GM19035 (cell line): Measurements from ENCODE around the gene PTPRZ1.

ENCODE experiments used
- ATAC-seq: cut with Tn5 transposase; IDR thresholded peaks from one replicate; pipeline ENCODE4 v1.9.1; 2021; ENCODE audit not compliant: unreplicated experiment

The PTPRZ1 gene

DNA sequence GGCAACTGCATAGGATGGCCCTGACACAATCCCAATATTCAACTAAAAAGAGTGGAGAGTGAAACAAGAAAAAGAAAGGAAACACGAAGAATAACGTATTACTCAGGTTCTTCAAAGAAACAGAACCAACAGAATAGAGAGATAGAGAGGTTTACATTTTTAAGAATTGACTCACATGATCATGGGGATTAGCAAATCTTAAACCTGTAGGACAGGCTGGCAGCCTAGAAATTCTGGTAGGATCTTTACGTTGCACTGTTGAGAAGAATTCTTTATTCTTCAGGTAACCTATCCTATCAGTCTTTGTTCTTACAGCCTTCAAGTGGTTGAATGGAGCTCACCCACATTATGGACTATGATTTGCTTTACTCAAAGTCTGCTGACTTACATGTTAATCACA, 167.2 kb downstream of the PTPRZ1 start:
- no peak for ATAC-seq

DNA sequence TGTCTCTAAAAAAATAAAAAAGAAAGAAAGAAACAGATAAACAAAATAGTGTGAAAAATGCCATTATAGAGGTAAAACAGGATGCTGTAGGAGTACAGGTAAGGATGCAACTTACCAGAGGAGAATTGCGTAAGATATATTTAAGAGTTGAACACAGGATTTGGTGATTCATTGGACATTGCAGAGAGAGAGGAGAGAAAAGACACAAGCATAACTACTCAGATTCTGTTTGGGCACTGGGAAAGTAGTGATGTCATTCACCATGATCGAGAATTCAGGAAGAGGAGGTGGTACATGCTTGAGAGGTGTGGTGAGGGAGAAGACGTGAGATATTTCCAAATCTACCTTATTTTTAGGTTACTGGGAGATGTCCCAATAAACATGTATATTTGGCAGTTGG, 173.4 kb downstream of the PTPRZ1 start:
- no peak for ATAC-seq

- no peak for ATAC-seq
Observed at GRCh38 chr7:122054393-122054792, 181.4 kb downstream of the PTPRZ1 start.

- ATAC-seq, result no peak
Observed at GRCh38 chr7:122055073-122055472, 182.1 kb downstream of the PTPRZ1 start.

GRCh38 chr7:122056977-122057376, 184.0 kb downstream of the PTPRZ1 start:
- ATAC-seq, result no peak

DNA sequence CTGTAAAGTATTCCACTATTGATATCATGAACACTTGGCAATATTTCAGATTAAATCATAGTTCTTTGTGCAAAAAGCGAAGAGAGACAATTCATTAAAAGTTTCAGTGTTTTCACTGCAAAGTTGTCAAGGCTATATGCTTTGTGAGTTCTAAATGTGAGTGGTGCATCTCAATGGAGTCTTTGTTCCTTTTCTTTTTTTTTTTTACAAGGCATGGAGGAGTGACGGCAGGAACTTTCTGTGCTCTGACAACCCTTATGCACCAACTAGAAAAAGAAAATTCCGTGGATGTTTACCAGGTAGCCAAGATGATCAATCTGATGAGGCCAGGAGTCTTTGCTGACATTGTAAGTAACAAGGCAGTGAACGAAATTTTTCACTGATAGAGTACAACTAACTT, 186.6 kb downstream of the PTPRZ1 start:
- ATAC-seq, result no peak

DNA sequence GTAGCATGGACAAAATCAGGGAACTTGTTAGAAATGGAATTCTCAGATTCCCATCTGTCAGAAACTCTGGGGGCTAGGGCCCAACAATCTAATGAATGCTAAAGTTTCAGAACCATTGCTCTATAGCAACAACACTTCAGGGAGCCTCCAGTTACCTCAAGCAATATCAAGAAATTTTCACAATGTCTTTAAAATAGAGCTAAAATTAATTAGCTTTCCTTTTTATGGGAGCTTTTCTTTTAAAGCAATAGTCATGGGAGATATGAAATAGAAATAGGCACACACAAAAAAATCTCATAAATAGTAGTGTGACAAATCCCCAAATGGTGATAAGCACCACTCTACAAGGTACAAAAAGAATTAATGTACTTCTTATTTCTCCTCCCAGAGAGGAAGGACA, 190.2 kb downstream of the PTPRZ1 start:
- no peak for ATAC-seq

DNA sequence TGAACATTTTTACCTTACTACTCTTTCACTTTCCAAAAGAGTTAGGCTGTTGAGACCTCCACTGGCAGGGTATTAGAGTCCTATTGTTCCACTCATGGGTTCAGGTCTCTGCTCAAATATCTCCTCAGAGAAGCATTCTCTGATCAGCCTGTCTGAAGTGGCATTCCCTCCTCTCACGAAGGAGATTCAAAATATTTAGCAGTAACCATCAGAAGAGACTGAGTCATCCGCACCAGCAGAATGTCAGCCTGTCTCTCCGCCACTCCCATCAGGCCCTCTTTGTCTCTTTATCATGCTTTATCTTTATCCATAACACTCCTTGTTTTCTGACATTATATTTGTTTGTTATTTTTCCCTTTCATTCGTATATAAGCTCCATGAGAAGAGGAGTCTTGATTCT, 192.0 kb downstream of the PTPRZ1 start:
- no peak for ATAC-seq

GRCh38 chr7:122067077-122067476, 194.1 kb downstream of the PTPRZ1 start:
- no peak for ATAC-seq

- no peak for ATAC-seq
Observed at GRCh38 chr7:122068046-122068445, 195.1 kb downstream of the PTPRZ1 start.

GRCh38 chr7:122068999-122069398, 196.0 kb downstream of the PTPRZ1 start:
- no peak for ATAC-seq

- ATAC-seq, result no peak
Observed at GRCh38 chr7:122070062-122070461, 197.1 kb downstream of the PTPRZ1 start.

DNA sequence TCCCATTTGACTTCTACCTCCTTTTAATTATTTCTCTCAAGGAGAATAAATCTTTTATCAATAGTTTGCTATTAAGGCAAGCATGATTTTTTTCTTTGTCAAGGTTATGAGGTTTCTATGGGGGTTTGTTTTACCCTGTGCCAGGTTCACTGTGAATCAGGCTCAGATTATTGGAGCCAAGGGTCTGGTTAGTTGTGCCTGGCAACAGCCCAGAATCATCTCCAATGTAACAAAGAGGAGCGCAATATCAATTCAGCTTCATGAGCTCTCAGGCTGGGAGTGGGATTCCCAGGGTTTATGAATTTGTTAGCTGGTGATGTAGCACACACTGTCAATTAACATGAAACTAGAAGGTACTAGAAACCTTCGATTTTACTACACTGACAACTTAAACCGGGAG, 197.9 kb downstream of the PTPRZ1 start:
- ATAC-seq, result no peak

DNA sequence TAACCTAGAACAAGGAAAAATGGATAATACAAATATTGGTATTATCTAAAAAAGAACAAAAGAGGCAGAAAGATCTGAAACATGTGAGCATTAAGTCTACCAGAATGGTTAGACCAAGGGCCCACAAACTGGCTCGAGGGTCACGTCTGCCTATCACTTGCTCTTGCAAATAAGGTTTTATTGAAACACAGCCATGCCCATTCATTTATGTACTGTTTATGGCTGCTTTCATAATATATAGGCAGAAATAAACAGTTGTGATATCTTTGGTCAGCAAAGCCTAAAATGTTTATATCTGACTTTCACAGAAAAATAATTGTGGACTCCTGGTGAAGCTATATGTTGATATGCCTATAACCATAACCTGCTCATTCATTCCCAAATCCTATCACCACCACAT, 199.3 kb downstream of the PTPRZ1 start:
- no peak for ATAC-seq

DNA sequence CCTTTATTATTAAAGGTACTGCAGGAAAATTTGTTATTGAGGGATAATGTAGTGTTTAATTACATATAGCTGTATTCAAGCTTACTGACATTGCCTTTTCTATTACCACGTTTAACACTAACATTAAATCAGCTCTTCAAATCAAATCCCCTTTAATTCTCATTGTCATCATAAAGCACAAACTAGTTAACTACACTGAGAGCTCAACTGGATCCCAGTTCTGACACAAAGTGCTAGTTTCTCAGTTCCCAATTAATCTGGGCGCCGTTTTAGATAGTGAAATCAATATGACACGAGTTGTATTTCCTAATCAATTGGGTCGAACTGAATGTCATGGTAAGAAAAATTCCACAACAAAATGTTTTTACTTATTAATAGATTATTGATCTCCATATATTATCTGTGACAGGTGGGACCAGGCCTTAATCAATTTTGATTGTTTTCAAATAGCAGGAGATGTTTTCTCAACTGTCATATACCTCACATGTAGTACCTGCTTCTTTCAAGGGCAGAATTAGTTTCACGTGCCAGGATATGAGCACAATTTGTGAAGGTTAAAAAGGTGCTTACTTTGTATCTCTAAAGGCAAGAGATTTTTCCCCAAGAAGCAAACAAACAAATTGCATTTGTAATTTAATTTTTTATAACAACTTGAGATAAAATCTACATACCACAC, 200.1 kb downstream of the PTPRZ1 start:
- no peak for ATAC-seq

DNA sequence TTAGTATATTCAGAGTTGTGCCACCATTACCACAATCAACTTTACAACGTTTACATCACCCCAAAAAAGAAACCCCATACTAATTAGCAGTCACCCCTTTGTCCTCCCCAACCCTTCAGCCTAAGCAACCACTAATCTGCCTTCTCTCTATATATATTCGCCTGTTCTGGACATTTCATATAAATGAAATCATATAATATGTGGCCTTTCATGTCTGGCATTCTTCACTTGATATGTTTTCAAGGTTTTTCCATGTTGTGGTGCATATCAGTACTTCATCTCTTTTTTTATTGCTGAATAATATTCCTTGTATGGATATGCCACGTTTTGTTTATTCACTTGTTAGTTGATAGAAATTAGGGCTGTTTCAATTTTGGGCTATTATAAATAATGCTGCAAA, 200.7 kb downstream of the PTPRZ1 start:
- ATAC-seq, result no peak

DNA sequence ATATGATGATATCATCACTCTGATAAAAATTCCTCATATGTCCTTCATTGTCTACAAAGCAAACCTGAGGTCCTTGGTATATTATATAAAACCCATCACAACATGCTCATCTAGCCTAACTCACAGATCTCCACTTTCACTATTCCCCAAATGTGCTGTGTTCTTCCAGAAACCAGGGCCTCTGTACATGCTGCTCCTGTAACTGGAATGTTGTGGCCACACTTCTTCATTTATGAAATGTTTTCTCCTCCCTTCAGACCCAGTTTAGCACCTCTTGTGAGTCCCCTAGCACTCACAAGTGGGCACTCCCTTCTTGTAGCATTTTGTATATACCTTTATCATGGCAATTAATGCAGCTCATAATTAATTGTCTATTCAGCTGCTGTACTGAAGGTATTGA, 209.2 kb downstream of the PTPRZ1 start:
- no peak for ATAC-seq

DNA sequence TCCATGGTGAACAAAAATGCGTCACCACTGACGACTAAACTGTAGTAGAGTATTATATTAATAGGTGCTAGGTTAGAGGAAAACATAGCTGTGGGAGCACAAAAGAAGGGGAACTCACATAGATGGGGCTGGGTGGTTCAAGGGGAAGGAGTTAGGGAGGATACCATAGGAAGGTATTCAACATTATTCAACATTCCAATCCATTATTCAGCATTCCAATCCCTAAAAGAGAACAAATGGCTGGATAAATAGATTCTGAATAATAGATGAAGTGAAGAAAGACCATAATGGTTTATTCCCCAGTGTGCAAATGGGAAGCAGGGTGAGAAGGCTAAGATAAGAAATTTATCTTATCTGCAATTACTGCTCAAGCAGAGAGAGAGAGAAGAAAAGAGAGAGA, 209.7 kb downstream of the PTPRZ1 start:
- ATAC-seq, result no peak

DNA sequence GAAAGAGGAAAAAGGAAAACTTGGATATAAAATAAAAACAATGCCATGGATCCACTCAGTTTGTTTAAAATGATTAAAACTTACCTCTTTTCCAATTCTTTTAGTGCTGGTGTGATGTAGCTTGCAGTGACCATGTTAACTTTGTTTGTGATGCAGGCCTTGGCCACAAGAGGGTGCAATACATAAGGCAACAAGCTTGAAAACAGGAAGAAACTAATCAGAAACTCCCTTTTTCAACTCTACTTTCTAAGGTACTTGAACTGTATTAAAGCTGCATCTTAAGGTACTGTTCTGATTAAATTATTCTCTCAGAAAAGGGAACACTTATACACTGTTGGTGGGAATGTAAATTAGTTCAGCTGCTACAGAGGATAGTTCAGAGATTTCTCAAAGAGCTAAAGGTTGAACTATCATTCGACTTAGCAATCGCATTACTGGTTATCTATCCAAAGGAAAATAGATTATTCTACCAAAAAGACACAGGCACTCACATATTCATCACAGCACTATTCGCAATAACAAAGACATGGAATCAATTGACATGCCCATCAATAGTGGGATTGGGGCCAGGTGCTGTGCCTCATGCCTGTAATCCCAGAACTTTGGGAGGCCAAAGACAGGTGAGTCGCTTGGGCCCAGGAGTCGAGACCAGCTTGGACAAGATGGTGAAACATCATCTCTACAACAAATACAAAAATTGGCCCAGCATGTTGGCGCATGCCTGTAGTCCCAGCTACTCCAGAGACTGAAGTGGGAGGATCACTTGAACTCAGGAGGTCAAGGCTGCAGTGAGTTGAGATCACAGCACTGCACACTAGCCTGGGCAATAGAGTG, 220.2 kb downstream of the PTPRZ1 start:
- peak; percentile 95 for ATAC-seq

DNA sequence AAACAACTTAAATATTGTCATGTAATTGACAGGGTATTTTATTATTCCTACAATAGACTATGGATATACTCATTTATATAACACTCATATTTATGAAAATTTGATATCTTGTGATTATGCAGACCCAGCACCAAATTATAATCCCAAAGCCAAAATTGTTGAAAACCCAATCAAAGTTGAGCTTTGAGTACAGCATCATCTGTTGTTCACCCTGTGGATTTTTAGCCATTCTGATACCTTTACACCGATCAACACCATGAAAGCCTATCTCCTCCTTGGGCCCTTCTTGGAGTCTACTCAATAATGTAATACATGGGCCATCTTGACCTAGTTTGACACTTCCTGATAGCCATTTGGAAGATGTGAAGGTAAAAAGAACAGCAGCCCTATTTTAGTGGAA, 221.6 kb downstream of the PTPRZ1 start:
- no peak for ATAC-seq

DNA sequence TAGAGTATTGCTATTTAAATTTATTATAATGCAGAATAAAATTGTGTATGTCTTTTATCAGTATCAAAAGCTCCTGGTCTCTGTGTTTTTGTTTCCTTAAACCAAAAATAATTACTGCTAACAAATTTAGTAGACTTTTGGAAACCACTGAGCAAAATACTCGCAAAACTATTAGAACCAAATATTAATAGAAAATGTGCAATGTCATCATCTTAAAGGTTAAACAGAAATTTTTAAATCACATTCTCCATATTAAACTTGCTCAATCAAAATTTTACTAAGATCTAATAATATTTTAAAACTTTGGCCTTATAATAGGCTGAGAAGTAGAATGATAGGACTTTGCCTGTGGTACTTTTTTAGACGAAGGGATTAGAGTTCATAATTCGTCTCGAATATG, 222.7 kb downstream of the PTPRZ1 start:
- ATAC-seq, result no peak

GRCh38 chr7:122100021-122100420, 227.1 kb downstream of the PTPRZ1 start:
- ATAC-seq, result no peak

GRCh38 chr7:122103064-122103463, 230.1 kb downstream of the PTPRZ1 start:
- ATAC-seq, result no peak
